ENCODE data around the gene POLR3A. TPM values are rescaled to one million over a fixed set of nuclear protein-coding genes. Genes with fewer than 3 reads are reported as not detected.

POLR3A gene
- total RNA-seq, 1 donor from 2014 or later, result 14.2 TPM

Small RNA genes within 50 kb of the gene (small RNA-seq; reads per million reads assigned to genes)
- gene RF00017 (ENCODE audit: low replicate concordance), result not detected

Other genes with a start within 250 kb of the POLR3A start
- 25.2 TPM for gene DLG5, start 102.8 kb downstream of the POLR3A start, total RNA-seq
- gene RPS24, start 4.3 kb upstream of the POLR3A start, total RNA-seq, result 2,388 TPM

Measured in skin of body (tissue), 2 donors.